ENCODE measurements around the gene BANF1.
"Not testable (repeated sequence)": the region's sequence is repeated elsewhere in the genome, so short reads cannot be mapped to it uniquely, and the experiment has no call there.

Gene BANF1

DNA sequence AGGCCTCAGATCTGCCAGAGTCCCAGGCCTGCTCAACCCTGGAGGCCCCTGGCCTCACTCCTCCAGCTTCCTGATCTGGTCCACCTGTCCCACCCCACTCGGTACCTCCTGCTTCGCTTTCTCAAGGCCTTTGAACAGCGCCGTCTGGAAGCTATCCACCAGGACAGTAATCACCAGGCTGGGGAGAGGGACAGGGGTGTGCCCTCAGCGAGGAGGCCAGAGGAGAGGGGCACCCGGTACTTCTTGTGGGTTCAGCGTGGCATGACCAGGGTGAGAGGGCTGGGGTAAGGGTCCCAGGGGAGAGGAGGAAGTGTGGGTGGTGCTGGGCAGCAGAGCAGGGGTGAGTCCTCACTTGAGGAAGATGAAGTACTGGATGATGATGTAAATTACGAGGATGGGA, 17.9 kb downstream of the BANF1 start:
- TF ChIP-seq CTCF (IDR thresholded peaks at IDR 0.05; ENCODE audit: insufficient read depth, low read length, poor library complexity, severe bottlenecking): no peak
- DNase-seq (ENCODE audit: extremely low read depth, insufficient read length): no peak
- peaks cover 2% of the 10 kb centered on the region; the same call in 1 of the 2 replicates for H3K27me3 ChIP-seq (replicated peaks; ENCODE audit: control insufficient read depth, insufficient read depth, low read length)
- no peaks in the 10 kb centered on the region for H3K36me3 ChIP-seq (ENCODE audit: control insufficient read depth, insufficient read depth, low read length)
- no peak overlapping the region for H3K4me3 ChIP-seq (replicated peaks; ENCODE audit: low read depth, low read length)

- no peak for DNase-seq (ENCODE audit: extremely low read depth, insufficient read length)
- no peak for TF ChIP-seq CTCF (IDR thresholded peaks at IDR 0.05; ENCODE audit: insufficient read depth, low read length, poor library complexity, severe bottlenecking)
- Histone ChIP-seq H3K27me3 (replicated peaks; ENCODE audit: control insufficient read depth, insufficient read depth, low read length) (peaks cover 2% of the 10 kb centered on the region; the same call in 1 of the 2 replicates), H3K36me3 (ENCODE audit: control insufficient read depth, insufficient read depth, low read length) (no peaks in the 10 kb centered on the region), H3K4me3 (replicated peaks; ENCODE audit: low read depth, low read length) (no peak overlapping the region)
Observed at GRCh38 chr11:66020618-66021357, 18.5 kb downstream of the BANF1 start.

- Histone ChIP-seq H3K27me3 (replicated peaks; ENCODE audit: control insufficient read depth, insufficient read depth, low read length) (peaks cover 2% of the 10 kb centered on the region; the same call in 1 of the 2 replicates), H3K36me3 (ENCODE audit: control insufficient read depth, insufficient read depth, low read length) (no peaks in the 10 kb centered on the region), H3K4me3 (replicated peaks; ENCODE audit: low read depth, low read length) (no peak overlapping the region)
- DNase-seq (ENCODE audit: extremely low read depth, insufficient read length): peak; percentile 69
- peak; percentile 97 for TF ChIP-seq CTCF (IDR thresholded peaks at IDR 0.05; ENCODE audit: insufficient read depth, low read length, poor library complexity, severe bottlenecking)
Observed at GRCh38 chr11:66022401-66023185, 20.3 kb downstream of the BANF1 start.

GRCh38 chr11:66023186-66023440, 20.8 kb downstream of the BANF1 start:
- H3K27me3 ChIP-seq (replicated peaks; ENCODE audit: control insufficient read depth, insufficient read depth, low read length); H3K4me3 ChIP-seq (replicated peaks; ENCODE audit: low read depth, low read length); DNase-seq (ENCODE audit: extremely low read depth, insufficient read length); H3K36me3 ChIP-seq (ENCODE audit: control insufficient read depth, insufficient read depth, low read length): not testable (repeated sequence)

- Histone ChIP-seq H3K4me3 (replicated peaks; ENCODE audit: low read depth, low read length) (no peak within 1 kb of the TSS), H3K36me3 (ENCODE audit: control insufficient read depth, insufficient read depth, low read length) (no peaks in the 10 kb centered on the region), H3K27me3 (replicated peaks; ENCODE audit: control insufficient read depth, insufficient read depth, low read length) (peaks cover 2% of the 10 kb centered on the region; the same call in 1 of the 2 replicates)
- no peak for DNase-seq (ENCODE audit: extremely low read depth, insufficient read length)
- no peak for TF ChIP-seq CTCF (IDR thresholded peaks at IDR 0.05; ENCODE audit: insufficient read depth, low read length, poor library complexity, severe bottlenecking)
Observed at GRCh38 chr11:66026017-66026529, 23.8 kb downstream of the BANF1 start, which contains the start of gene CATSPER1. Gene CATSPER1, minus strand, starts transcription at chr11:66026479. Its CDS starts 100 bp downstream, at chr11:66026379.
